K562 (cell line): ENCODE measurements around the gene PARD3. TPM values are rescaled to one million over a fixed set of nuclear protein-coding genes. Genes with fewer than 3 reads are reported as not detected.

Experiments used
- ATF7 ChIP-seq: fragments of 450-650 bp; IDR thresholded peaks from 2 replicates; pipeline ENCODE4 v1.7.1; 2014; ENCODE audit warnings: mild to moderate bottlenecking, moderate library complexity
- BCL6 ChIP-seq: fragments of 250-450 bp; sonication (Bioruptor Pico); IDR thresholded peaks from 2 replicates; pipeline ENCODE4 v1.4.0; 2020
- BCOR ChIP-seq: fragments of 450-650 bp; IDR thresholded peaks from 2 replicates; pipeline ENCODE4 v1.6.1; 2016
- CTBP1 ChIP-seq: fragments of 450-650 bp; IDR thresholded peaks from 2 replicates; pipeline ENCODE4 v1.6.1; 2016; ENCODE audit warnings: borderline replicate concordance
- KDM1A ChIP-seq, 2 experiments: fragments of 450-650 bp; IDR thresholded peaks; 2 replicates each; pipeline ENCODE4 v1.6.1; 2016; ENCODE audit warnings: mild to moderate bottlenecking in 2 of 2
- KLF13 ChIP-seq: fragments of 450-650 bp; IDR thresholded peaks from 2 replicates; pipeline ENCODE4 v1.6.1; 2016; ENCODE audit warnings: missing genetic modification characterization, low read depth, mild to moderate bottlenecking, missing compliant biosample characterization, moderate library complexity, borderline replicate concordance
- KLF16 ChIP-seq: IDR thresholded peaks from 2 replicates; pipeline ENCODE4 v1.6.1; 2016; ENCODE audit warnings: antibody characterized with exemption
- MAFG ChIP-seq: fragments of 450-650 bp; conservative IDR thresholded peaks from 2 replicates; pipeline ENCODE4 v1.6.1; 2016; ENCODE audit warnings: missing genetic modification characterization, missing compliant biosample characterization
- MAZ ChIP-seq, 2 experiments: fragments of 450-650 bp in 1 of 2; sonication (generic) in 1 of 2; formaldehyde crosslinking; IDR thresholded peaks in 1 of 2; conservative IDR thresholded peaks in 1 of 2; 2 replicates each; pipeline versions ENCODE4 v1.4.0 to v1.5.0; 2020; ENCODE audit warnings: mild to moderate bottlenecking in 1 of 2, missing genetic modification reagents in 1 of 2
- MED1 ChIP-seq: sonication (generic); formaldehyde crosslinking; IDR thresholded peaks from 2 replicates; pipeline ENCODE4 v1.8.1; 2023; ENCODE audit warnings: missing genetic modification reagents, borderline replicate concordance
- SMARCA4 ChIP-seq: fragments of 450-650 bp; IDR thresholded peaks from 2 replicates; pipeline ENCODE4 v1.6.1; 2016
- SMARCE1 ChIP-seq: fragments of 450-650 bp; IDR thresholded peaks from 2 replicates; pipeline ENCODE4 v1.7.1; 2016; ENCODE audit warnings: mild to moderate bottlenecking
- SP1 ChIP-seq: sonication (generic); formaldehyde crosslinking; IDR thresholded peaks from 2 replicates; pipeline ENCODE4 v1.8.1; 2022; ENCODE audit warnings: mild to moderate bottlenecking, missing genetic modification reagents
- polyA plus RNA-seq, 8 experiments: library from polyadenylated mRNA; depleted of rRNA in 4 of 8; stranded (reverse) in 5 of 8; unstranded in 3 of 8; fragments of >200 nt; fragmentation: Nextera tagmentation in 2 of 8; fragmentation: Illumina TruSeq in 1 of 8; extraction: Ambion mirVana in 2 of 8; extraction: Trizol in 1 of 8; gene quantifications; 2 replicates each; pipeline versions ENCODE4 v1.2.1 to v1.2.3, GENCODE V29; 2011 to 2014; ENCODE audit warnings: inconsistent platforms in 1 of 8, missing spikeins in 1 of 8
- total RNA-seq, 7 experiments: library from RNA; depleted of rRNA in 6 of 7; stranded (reverse); fragments of >200 nt in 6 of 7; fragmentation: Illumina TruSeq in 2 of 7; extraction: Trizol in 2 of 7; gene quantifications; 2 replicates each; pipeline versions ENCODE4 v1.2.1 to v1.2.3, GENCODE V29; 2011 to 2021; ENCODE audit warnings: low replicate concordance in 1 of 7
- TF ChIP-seq, protein P1 (sequence below): sonication (generic); formaldehyde crosslinking; IDR thresholded peaks from 2 replicates; pipeline ENCODE4 v1.8.0; 2023; ENCODE audit warnings: mild to moderate bottlenecking, missing genetic modification reagents
- TF ChIP-seq, protein P2 (sequence below), 2 experiments: fragments of 200-800 bp in 1 of 2; sonication (Bioruptor generic) in 1 of 2; sonication (generic) in 1 of 2; formaldehyde crosslinking in 1 of 2; IDR thresholded peaks in 1 of 2; conservative IDR thresholded peaks in 1 of 2; 2 replicates each; pipeline versions ENCODE4 v1.5.0 to v1.6.1; 2016 to 2020; ENCODE audit warnings: missing compliant biosample characterization in 1 of 2, missing genetic modification characterization in 1 of 2, missing genetic modification reagents in 1 of 2
- TF ChIP-seq, protein P3 (sequence below): fragments of 200-800 bp; sonication (Bioruptor generic); IDR thresholded peaks from 2 replicates; pipeline ENCODE4 v1.6.1; 2017; ENCODE audit warnings: missing genetic modification characterization, missing compliant biosample characterization
- TF ChIP-seq, protein P4 (sequence below): IDR thresholded peaks from 2 replicates; pipeline ENCODE4 v1.6.1; 2012; ENCODE audit warnings: low read depth, low read length, improper control_type of control experiment, borderline replicate concordance

Gene PARD3
- total and polyA plus RNA-seq, 9 of the 15 experiments (the other 6 are each of a cell fraction or from before 2014, with no cell fraction given) = 2.7 to 11.7 (median 7.7) TPM

DNA sequence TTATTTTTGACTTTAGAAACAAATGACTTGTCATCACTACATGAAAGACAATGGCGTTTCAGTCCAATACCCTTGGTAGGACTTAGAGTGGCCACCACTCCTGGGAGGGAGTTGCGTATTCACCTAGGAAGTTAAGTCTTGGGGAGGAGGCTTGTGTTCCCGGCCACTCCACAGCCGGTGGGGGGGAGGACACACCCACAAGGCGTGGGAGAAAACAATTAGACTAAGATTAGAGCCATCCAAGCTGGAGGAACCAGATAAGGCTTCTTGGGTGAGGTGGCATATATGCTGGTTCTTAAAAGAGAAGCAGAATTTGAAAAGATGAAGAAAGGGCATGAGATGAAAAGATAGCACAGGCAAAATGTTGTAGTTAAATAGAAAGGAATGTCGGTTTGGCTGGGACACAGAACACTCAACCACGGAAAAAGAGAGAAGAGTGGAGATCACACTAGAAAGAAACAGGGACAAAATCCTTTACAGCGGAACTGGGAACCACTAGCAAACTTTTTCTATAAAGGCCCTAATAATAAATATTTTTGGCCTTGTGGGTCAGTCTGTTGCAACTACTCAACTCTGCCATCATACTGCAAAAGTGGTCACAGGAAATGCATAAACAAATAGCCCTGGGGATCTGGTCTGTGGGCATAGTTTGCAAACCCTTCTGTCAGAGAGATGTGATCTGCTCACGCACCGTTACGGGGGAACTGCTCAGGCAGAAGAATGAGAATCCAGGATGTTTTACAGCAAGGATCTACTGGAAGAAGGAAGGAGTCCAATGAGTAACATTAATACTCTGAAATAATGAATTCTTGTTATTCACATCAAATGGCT lies 651.8 kb downstream of the PARD3 start (continued):
- TF ChIP-seq, protein P1, sequence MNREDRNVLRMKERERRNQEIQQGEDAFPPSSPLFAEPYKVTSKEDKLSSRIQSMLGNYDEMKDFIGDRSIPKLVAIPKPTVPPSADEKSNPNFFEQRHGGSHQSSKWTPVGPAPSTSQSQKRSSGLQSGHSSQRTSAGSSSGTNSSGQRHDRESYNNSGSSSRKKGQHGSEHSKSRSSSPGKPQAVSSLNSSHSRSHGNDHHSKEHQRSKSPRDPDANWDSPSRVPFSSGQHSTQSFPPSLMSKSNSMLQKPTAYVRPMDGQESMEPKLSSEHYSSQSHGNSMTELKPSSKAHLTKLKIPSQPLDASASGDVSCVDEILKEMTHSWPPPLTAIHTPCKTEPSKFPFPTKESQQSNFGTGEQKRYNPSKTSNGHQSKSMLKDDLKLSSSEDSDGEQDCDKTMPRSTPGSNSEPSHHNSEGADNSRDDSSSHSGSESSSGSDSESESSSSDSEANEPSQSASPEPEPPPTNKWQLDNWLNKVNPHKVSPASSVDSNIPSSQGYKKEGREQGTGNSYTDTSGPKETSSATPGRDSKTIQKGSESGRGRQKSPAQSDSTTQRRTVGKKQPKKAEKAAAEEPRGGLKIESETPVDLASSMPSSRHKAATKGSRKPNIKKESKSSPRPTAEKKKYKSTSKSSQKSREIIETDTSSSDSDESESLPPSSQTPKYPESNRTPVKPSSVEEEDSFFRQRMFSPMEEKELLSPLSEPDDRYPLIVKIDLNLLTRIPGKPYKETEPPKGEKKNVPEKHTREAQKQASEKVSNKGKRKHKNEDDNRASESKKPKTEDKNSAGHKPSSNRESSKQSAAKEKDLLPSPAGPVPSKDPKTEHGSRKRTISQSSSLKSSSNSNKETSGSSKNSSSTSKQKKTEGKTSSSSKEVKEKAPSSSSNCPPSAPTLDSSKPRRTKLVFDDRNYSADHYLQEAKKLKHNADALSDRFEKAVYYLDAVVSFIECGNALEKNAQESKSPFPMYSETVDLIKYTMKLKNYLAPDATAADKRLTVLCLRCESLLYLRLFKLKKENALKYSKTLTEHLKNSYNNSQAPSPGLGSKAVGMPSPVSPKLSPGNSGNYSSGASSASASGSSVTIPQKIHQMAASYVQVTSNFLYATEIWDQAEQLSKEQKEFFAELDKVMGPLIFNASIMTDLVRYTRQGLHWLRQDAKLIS (CRISPR knock-in tag) = no peak
- TF ChIP-seq, protein P2, sequence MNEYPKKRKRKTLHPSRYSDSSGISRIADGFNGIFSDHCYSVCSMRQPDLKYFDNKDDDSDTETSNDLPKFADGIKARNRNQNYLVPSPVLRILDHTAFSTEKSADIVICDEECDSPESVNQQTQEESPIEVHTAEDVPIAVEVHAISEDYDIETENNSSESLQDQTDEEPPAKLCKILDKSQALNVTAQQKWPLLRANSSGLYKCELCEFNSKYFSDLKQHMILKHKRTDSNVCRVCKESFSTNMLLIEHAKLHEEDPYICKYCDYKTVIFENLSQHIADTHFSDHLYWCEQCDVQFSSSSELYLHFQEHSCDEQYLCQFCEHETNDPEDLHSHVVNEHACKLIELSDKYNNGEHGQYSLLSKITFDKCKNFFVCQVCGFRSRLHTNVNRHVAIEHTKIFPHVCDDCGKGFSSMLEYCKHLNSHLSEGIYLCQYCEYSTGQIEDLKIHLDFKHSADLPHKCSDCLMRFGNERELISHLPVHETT (CRISPR knock-in tag; conservative IDR thresholded peaks at IDR 0.05 in 1 of 2, IDR thresholded peaks at IDR 0.05 in 1 of 2) = 0 out of 4 replicates have a peak, but pooled peaks of 1 of the 2 experiments have one; percentile 47
- TF ChIP-seq SP1 (CRISPR knock-in tag) (peak; percentile 65), SMARCE1 (peak; percentile 78), KLF16 (peak; percentile 39; the same call in 1 of the 2 replicates), KLF13 (tag) (0 out of 2 replicates have a peak, but pooled peaks have one; percentile 10), MAFG (tag) (peak; percentile 51), CTBP1 (peak; percentile 40; the same call in 1 of the 2 replicates), BCOR (peak; percentile 52; the same call in 1 of the 2 replicates), MED1 (no peak), MAZ (CRISPR knock-in tag; conservative IDR thresholded peaks at IDR 0.05 in 1 of 2, IDR thresholded peaks at IDR 0.05 in 1 of 2) (0 out of 4 replicates have a peak, but pooled peaks of 1 of the 2 experiments have one; percentile 36), KDM1A (IDR thresholded peaks at IDR 0.05) (peak; percentile 15 to 46; a peak in 1 of 4 replicates), ATF7 (0 out of 2 replicates have a peak, but pooled peaks have one; percentile 15), SMARCA4 (peak; percentile 83), BCL6 (CRISPR knock-in tag) (no peak)
- TF ChIP-seq, protein P3, sequence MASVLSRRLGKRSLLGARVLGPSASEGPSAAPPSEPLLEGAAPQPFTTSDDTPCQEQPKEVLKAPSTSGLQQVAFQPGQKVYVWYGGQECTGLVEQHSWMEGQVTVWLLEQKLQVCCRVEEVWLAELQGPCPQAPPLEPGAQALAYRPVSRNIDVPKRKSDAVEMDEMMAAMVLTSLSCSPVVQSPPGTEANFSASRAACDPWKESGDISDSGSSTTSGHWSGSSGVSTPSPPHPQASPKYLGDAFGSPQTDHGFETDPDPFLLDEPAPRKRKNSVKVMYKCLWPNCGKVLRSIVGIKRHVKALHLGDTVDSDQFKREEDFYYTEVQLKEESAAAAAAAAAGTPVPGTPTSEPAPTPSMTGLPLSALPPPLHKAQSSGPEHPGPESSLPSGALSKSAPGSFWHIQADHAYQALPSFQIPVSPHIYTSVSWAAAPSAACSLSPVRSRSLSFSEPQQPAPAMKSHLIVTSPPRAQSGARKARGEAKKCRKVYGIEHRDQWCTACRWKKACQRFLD (CRISPR knock-in tag) = peak; percentile 47; the same call in 1 of the 2 replicates
- TF ChIP-seq, protein P4, sequence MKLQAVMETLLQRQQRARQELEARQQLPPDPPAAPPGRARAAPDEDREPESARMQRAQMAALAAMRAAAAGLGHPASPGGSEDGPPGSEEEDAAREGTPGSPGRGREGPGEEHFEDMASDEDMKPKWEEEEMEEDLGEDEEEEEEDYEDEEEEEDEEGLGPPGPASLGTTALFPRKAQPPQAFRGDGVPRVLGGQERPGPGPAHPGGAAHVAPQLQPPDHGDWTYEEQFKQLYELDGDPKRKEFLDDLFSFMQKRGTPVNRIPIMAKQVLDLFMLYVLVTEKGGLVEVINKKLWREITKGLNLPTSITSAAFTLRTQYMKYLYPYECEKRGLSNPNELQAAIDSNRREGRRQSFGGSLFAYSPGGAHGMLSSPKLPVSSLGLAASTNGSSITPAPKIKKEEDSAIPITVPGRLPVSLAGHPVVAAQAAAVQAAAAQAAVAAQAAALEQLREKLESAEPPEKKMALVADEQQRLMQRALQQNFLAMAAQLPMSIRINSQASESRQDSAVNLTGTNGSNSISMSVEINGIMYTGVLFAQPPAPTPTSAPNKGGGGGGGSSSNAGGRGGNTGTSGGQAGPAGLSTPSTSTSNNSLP = no peak
